Loucy (cell line): Measurements from ENCODE around the gene CEMIP2.

Source experiments
- H2AFZ ChIP-seq: fragments of 200-600 bp; sonication (generic); 2 replicates; pipeline ENCODE4 v1.6.0; 2016; ENCODE audit warnings: antibody characterized with exemption, mild to moderate bottlenecking, low read length, moderate library complexity
- H3F3A ChIP-seq: fragments of 200-600 bp; 2 replicates; pipeline ENCODE4 v1.6.0; 2016; ENCODE audit warnings: antibody characterized with exemption, low read depth, mild to moderate bottlenecking
- H3K27me3 ChIP-seq: fragments of 200-600 bp; sonication (generic); 2 replicates; pipeline ENCODE4 v1.6.1; 2014; ENCODE audit warnings: low read length, mild to moderate bottlenecking; ENCODE audit not compliant: insufficient read depth, poor library complexity, severe bottlenecking
- H3K36me3 ChIP-seq: fragments of 200-600 bp; sonication (generic); 2 replicates; pipeline ENCODE4 v1.6.1; 2016; ENCODE audit warnings: low read length; ENCODE audit not compliant: insufficient read depth
- H3K4me1 ChIP-seq: fragments of 200-600 bp; sonication (generic); 2 replicates; pipeline ENCODE4 v1.5.1; 2014; ENCODE audit warnings: low read length, mild to moderate bottlenecking; ENCODE audit not compliant: insufficient read depth, poor library complexity, severe bottlenecking
- H3K4me2 ChIP-seq: fragments of 200-600 bp; sonication (generic); 2 replicates; pipeline ENCODE4 v1.6.0; 2014; ENCODE audit warnings: antibody characterized with exemption, low read length, low read depth, mild to moderate bottlenecking; ENCODE audit not compliant: poor library complexity, severe bottlenecking
- H3K4me3 ChIP-seq: fragments of 200-600 bp; sonication (generic); 2 replicates; pipeline ENCODE4 v1.5.1; 2014; ENCODE audit warnings: low read length, mild to moderate bottlenecking, mixed read lengths; ENCODE audit not compliant: poor library complexity, severe bottlenecking
- H3K79me2 ChIP-seq: fragments of 200-600 bp; sonication (generic); 2 replicates; pipeline ENCODE4 v1.6.1; 2014; ENCODE audit warnings: low read length; ENCODE audit not compliant: insufficient read depth
- H3K9ac ChIP-seq: fragments of 200-600 bp; sonication (generic); 2 replicates; pipeline ENCODE4 v1.6.0; 2014; ENCODE audit warnings: mild to moderate bottlenecking, low read depth, low read length, moderate library complexity; ENCODE audit not compliant: poor library complexity, severe bottlenecking
- H3K9me2 ChIP-seq: fragments of 200-600 bp; sonication (generic); replicated peaks from 2 replicates; pipeline ENCODE4 v1.6.1; 2016; ENCODE audit warnings: low read depth, low read length, mixed read lengths
- H3K9me3 ChIP-seq: fragments of 200-600 bp; sonication (generic); 2 replicates; pipeline ENCODE4 v1.6.1; 2014; ENCODE audit warnings: mild to moderate bottlenecking, antibody characterized with exemption, low read length, low read depth; ENCODE audit not compliant: insufficient read depth
- H4K20me1 ChIP-seq: fragments of 200-600 bp; sonication (generic); 2 replicates; pipeline ENCODE4 v1.6.0; 2014; ENCODE audit warnings: antibody characterized with exemption, low read length, mild to moderate bottlenecking; ENCODE audit not compliant: insufficient read depth, poor library complexity, severe bottlenecking
- CTCF ChIP-seq: fragments of 200-600 bp; sonication (generic); conservative IDR thresholded peaks from 2 replicates; pipeline ENCODE4 v1.5.1; 2014; ENCODE audit warnings: mild to moderate bottlenecking, antibody characterized with exemption, low read length
- EZH2phosphoT487 ChIP-seq: fragments of 200-600 bp; IDR thresholded peaks from 2 replicates; pipeline ENCODE4 v1.6.1; 2018; ENCODE audit warnings: antibody characterized with exemption, mild to moderate bottlenecking, moderate library complexity, borderline replicate concordance

The CEMIP2 gene

GRCh38 chr9:71716138-71716909, 52.0 kb downstream of the CEMIP2 start:
- Histone ChIP-seq H2AFZ (no peak overlapping the region), H3K4me2 (no peak overlapping the region), H4K20me1 (no peaks in the 10 kb centered on the region), H3K4me3 (no peak overlapping the region), H3K27me3 (no peaks in the 10 kb centered on the region), H3K36me3 (peaks cover 19% of the 10 kb centered on the region; the same call in 1 of the 2 replicates), H3K4me1 (no peaks in the 10 kb centered on the region), H3K79me2 (no peaks in the 10 kb centered on the region), H3F3A (no peaks in the 10 kb centered on the region), H3K9me2 (no peaks in the 10 kb centered on the region), H3K9ac (no peak overlapping the region), H3K9me3 (no peaks in the 10 kb centered on the region)
- TF ChIP-seq CTCF (peak; percentile 78), EZH2phosphoT487 (no peak)

GRCh38 chr9:71710856-71711255, 57.5 kb downstream of the CEMIP2 start:
- peaks cover 22% of the 10 kb centered on the region; the same call in 1 of the 2 replicates for H3K36me3 ChIP-seq
- H3K4me3 ChIP-seq, result no peak overlapping the region
- no peaks in the 10 kb centered on the region for H3K9me2 ChIP-seq
- no peak overlapping the region for H2AFZ ChIP-seq
- H4K20me1 ChIP-seq, result no peaks in the 10 kb centered on the region
- no peaks in the 10 kb centered on the region for H3K9me3 ChIP-seq
- no peaks in the 10 kb centered on the region for H3K27me3 ChIP-seq
- H3K9ac ChIP-seq, result no peak overlapping the region
- no peak overlapping the region for H3K4me2 ChIP-seq
- H3F3A ChIP-seq, result no peaks in the 10 kb centered on the region
- H3K79me2 ChIP-seq, result no peaks in the 10 kb centered on the region
- H3K4me1 ChIP-seq, result no peaks in the 10 kb centered on the region
- TF ChIP-seq CTCF (no peak), EZH2phosphoT487 (no peak)

GRCh38 chr9:71710201-71710600, 58.1 kb downstream of the CEMIP2 start:
- Histone ChIP-seq H2AFZ (no peak overlapping the region), H3K4me1 (no peaks in the 10 kb centered on the region), H3K4me3 (no peak overlapping the region), H4K20me1 (no peaks in the 10 kb centered on the region), H3K9ac (no peak overlapping the region), H3F3A (no peaks in the 10 kb centered on the region), H3K27me3 (no peaks in the 10 kb centered on the region), H3K79me2 (no peaks in the 10 kb centered on the region), H3K9me2 (no peaks in the 10 kb centered on the region), H3K9me3 (no peaks in the 10 kb centered on the region), H3K4me2 (no peak overlapping the region), H3K36me3 (peaks cover 22% of the 10 kb centered on the region; the same call in 1 of the 2 replicates)
- no peak for TF ChIP-seq CTCF
- no peak for TF ChIP-seq EZH2phosphoT487
